Measurements from ENCODE around the gene BSDC1.

Gene BSDC1

DNA sequence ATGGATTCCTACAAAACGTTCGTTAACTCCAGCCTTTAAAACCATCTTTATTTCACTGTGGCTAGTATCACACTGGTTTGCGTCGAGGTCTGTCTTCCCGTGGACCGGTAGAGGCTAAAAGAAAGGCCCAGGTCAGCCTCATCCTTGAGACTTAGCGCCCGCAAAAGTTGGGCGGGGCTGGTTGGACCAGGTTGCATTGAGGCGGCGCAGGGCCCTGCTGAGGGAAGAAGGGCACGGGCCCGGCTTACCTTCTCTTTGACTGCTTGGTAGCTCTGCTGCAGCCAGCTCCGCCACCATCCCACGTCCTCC lies 455 bp downstream of the BSDC1 start:
- DNase-seq (ENCODE audit: low read depth in 2 of 2), result peak in 1 of 2 donors; percentile 12

DNA sequence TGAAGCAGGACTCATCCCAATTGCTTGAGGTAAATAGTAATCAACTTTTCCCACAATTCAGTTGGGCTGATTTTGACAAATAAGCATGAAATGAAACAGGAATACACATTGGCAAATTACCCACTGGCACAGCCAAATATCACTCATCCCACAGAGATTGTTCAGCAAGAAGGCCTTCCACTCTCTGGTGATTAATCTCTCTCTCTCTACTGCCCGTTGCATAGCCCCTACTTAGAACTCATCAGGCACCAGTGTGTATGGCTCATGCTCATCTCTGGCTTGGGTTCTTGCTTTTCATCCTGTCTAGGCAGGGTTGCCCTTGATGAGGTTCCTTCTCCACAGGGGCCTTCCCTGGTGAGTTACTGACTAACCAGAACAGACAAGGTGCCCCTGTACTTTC lies 1.1 kb downstream of the BSDC1 start:
- DNase-seq (ENCODE audit: low read depth in 2 of 2), result no peak

DNA sequence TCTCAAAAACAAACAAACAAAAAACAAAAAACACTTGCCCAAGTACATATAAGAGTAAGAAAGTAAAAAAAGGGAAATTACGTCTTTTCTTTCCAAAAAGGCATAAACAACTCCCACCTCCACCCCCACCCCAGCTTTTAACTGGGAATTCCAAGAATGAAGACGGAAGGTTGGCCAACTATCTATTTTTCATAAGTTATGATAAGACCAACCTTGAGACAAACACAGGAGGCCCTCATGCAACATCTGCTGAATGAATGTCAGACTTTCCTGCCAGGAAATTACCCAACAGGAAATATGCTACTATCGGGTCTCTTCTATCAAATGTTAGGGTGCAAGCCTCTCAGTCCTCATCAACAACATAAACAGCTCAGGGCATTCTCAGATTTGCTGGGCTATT lies 1.9 kb downstream of the BSDC1 start:
- no peak for DNase-seq (ENCODE audit: low read depth in 2 of 2)

GRCh38 chr1:32390904-32391870 lies 3.1 kb downstream of the BSDC1 start:
- no peak for DNase-seq (ENCODE audit: low read depth in 2 of 2)

- DNase-seq (ENCODE audit: low read depth in 2 of 2), result no peak
Observed at GRCh38 chr1:32388641-32389040, 5.6 kb downstream of the BSDC1 start.

DNA sequence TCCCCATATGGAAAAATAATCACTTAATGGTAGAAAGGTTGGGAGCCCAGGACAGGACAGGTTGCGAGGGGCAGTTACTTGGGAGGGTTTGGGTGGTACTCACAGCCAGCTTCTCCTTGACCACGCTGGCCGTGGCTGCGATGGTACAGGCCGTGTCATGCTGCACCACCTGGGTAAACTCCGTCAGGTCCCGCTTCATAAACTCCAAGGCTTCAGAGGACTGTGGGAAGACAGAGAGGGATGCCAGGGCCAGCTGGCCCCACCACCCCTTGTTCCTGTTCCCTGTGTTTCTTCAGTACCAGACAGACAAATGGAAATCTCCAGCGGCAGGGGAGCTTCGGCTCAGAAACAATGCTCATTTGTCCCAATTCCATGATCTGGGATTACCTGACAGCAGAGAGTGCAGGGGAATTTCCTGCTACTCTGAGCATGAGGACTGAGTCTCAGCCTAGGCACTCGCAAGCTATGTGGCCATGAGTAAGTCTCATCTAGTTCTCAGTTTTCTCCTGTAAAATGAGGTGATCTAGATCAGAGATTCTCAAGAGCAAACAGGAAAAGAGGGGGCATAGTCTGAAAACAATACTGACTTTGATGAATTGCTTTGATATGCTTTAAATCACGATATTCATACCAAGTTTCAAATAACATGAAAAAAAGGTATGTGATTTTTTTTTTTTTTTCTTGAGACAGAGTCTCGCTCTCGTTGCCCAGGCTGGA lies 7.4 kb downstream of the BSDC1 start:
- no peak for DNase-seq (ENCODE audit: low read depth in 2 of 2)

DNA sequence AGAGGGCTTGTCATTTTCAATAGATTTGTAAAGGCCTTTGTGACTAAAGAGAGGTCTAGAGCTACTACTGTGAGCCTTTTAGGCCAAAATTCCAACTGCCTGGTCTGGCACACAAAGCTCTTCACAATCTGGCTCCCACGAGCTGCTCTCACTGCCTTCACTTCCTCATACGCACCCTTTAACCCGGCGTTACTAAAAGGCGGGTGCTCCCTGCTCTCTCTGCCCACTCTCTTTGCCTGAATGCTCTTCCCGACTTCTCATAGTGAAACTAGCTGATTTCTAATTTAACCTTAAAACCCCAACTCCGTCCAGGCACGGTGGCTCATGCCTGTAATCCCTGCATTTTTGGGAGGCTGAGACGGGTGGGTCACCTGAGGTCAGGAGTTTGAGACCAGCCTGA lies 14.2 kb downstream of the BSDC1 start:
- DNase-seq (ENCODE audit: low read depth in 2 of 2), result no peak

DNA sequence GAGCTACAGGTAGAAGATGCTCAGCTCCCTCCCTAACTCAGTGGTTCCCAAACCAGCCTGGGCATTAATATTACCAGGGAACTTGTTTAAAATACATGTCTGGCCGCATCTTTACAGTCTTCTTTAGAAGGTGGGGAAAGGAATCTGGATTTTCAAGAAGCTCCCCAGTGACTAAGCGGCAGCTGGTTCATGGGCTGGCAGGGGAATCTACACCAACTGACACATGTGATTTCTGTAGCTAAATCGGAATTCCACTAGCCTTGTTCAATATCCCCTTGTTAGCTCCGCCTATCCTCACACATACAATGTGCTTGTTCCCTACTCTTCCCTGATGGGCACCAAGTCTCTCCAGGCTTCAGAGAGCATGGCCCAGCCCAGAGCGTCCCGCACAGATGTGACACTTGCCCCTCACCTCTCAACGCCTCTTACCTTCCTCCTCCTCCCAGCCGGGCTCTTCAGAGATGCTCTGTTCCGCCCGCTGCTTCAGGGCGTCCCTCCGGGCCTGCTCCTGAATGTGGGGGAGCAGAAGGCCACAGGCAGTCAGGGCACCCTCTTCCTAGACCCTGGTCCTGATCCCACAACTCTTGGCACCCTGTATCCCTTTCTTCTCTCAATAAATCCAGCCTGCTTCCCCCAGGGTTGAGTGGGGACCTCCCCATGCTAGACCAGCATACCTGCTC lies 16.6 kb downstream of the BSDC1 start:
- DNase-seq (ENCODE audit: low read depth in 2 of 2), result no peak

GRCh38 chr1:32376199-32376598 lies 18.0 kb downstream of the BSDC1 start:
- DNase-seq (ENCODE audit: low read depth in 2 of 2), result no peak

DNA sequence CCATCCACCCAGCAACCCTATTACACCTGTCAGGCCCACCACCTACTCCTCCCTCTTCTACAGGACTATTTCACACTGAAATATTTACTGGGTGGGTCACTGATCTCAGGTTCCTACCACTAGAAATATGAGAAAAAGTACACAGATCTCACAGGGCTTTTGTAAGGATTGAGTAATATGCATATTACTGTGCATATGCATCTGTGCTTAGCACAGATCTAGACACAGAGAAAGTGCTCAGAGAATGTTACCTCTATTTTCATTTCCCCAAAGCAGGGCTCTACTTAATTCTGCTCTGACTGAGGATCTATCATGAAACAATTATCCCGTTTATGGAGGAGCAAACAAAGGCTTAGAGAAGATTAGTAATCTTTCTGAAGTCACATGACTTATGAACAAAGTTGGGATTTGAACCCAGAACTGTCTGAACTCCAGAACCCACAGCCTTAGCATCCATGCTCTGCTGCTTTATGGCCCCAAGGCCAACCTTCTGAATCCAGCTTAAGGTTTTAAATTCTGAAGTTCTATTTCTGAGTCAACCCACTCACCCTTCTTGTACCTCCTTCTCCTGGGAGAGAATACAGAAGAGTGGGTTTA lies 20.1 kb downstream of the BSDC1 start:
- no peak for DNase-seq (ENCODE audit: low read depth in 2 of 2)

DNA sequence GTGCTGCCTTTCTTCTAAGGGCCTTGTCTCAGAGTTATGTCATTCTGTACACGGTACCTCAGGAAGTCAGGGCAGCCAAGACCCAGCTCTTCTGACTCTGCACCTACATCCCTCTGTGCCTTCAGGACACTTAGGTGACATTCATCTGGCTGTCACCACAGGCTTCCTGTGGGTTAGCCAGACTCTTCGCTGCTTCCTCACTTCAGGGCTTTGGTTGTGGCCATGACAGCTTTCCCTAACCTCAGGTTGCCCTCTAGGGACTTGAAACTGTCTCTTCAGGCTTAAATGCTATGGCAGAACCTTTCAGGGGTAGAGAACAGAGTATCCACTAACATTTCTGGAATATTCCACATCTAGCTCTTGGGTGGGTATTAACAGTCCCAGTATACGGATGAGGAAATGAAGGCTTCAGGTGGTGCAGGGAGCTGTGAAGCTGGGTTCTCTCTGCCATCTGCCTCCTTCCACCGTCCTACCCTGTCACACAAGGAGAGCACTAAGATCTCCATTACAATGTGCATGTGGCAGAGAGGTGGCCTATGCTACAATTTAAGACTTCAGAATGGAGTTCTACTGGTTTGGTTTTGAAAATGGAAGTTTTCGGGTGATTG lies 22.0 kb downstream of the BSDC1 start:
- no peak for DNase-seq (ENCODE audit: low read depth in 2 of 2)

- DNase-seq (ENCODE audit: low read depth in 2 of 2), result no peak
Observed at GRCh38 chr1:32367912-32368635, 26.2 kb downstream of the BSDC1 start.

- DNase-seq (ENCODE audit: low read depth in 2 of 2), result no peak
Observed at GRCh38 chr1:32365445-32365844, 28.8 kb downstream of the BSDC1 start.

GRCh38 chr1:32364836-32365235 lies 29.4 kb downstream of the BSDC1 start:
- DNase-seq (ENCODE audit: low read depth in 2 of 2), result no peak

DNA sequence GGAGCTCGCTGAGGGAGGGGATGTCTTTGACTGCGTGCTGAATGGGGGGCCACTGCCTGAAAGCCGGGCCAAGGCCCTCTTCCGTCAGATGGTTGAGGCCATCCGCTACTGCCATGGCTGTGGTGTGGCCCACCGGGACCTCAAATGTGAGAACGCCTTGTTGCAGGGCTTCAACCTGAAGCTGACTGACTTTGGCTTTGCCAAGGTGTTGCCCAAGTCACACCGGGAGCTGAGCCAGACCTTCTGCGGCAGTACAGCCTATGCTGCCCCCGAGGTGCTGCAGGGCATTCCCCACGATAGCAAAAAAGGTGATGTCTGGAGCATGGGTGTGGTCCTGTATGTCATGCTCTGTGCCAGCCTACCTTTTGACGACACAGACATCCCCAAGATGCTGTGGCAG lies 30.5 kb downstream of the BSDC1 start:
- DNase-seq (ENCODE audit: low read depth in 2 of 2), result no peak

DNA sequence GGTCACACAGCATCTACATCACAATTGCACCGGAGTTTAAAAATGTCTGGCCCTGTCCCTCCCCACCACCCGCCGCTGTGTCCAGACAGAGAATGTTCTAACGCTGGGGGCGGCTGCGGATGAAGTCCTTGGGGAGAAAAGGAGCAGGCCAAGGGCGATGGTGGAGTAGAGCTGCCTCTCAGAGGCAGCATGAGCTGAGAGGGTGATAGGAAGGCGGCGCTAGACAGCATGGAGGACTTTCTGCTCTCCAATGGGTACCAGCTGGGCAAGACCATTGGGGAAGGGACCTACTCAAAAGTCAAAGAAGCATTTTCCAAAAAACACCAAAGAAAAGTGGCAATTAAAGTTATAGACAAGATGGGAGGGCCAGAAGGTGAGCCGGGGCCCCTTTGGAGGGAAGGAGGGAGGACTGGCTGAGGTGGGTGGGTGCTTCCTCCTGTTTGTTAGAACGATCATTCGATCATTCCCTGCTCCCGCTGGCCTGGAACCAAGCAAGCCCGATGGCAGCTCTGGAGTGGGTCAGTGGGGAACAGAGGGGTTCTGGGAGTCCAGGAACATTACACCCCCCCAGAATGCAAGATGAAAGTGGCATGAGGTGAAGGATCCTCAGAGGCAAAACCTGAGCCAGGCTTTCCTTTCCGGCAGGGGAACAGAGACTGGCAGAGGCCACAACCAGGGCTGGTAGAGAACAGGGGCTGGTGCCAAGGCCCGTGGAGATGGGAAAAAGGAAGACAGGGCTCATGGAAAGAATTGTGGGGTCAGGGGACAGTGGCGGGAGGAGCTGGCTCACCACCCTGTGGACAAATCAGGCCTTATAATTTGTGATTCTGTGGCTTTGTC lies 31.5 kb downstream of the BSDC1 start, which contains the start of the genes FAM229A and TSSK3:
TSS of gene FAM229A (minus strand) at position 12 of the 840 bp plus-strand sequence. CDS start 394 bp downstream, outside the sequence.
TSS of gene TSSK3 (plus strand) at position 66 of the 840 bp plus-strand sequence. CDS start at position 229, 163 bp downstream.
- DNase-seq (ENCODE audit: low read depth in 2 of 2), result no peak

- no peak for DNase-seq (ENCODE audit: low read depth in 2 of 2)
Observed at GRCh38 chr1:32361674-32362473, 32.4 kb downstream of the BSDC1 start.

- no peak for DNase-seq (ENCODE audit: low read depth in 2 of 2)
Observed at GRCh38 chr1:32361308-32361673, 33.0 kb downstream of the BSDC1 start.

DNA sequence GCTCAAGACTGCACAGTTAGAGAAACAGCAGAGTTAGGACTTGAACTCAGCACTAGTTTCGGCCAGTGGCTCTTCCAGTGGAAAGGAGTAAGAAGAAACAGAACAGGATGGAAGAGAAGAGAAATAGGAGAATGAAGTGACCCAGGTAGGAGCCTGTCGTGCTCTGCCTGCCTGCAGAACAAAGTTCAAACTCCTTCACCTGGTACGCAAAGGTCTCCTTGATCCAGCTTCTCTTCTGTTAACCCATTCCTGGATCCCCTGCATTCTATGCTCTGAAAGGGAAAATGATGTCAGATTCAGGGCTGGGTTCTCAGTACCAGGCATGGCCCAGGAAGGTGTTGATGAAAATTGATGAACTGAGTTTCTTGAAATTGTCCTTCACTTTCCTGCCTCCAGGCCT lies 35.8 kb downstream of the BSDC1 start:
- DNase-seq (ENCODE audit: low read depth in 2 of 2), result no peak
